GM23338 (cell line): ENCODE data around the gene ZNF446. TPM values are rescaled to one million over a fixed set of nuclear protein-coding genes. Genes with fewer than 3 reads are reported as not detected.

Source experiments
- ATAC-seq: fragments of 200-7000 bp; cut with Tn5 transposase; 3 replicates; pipeline ENCODE4 v1.9.1; 2020
- DNase-seq: peaks from one replicate; pipeline ENCODE4 v3.0.0-alpha.2; 2015; ENCODE audit warnings: low spot score
- H2AFZ ChIP-seq: fragments of 200-600 bp; sonication (generic); 2 replicates; pipeline ENCODE4 v1.8.0; 2016; ENCODE audit warnings: antibody characterized with exemption, mild to moderate bottlenecking, moderate library complexity
- H3F3A ChIP-seq: fragments of 200-600 bp; sonication (generic); replicated peaks from 2 replicates; pipeline ENCODE4 v1.8.0; 2017; ENCODE audit warnings: antibody characterized with exemption, mixed run types, low read depth
- H3K27ac ChIP-seq: fragments of 200-600 bp; sonication (generic); 2 replicates; pipeline ENCODE4 v1.6.1; 2016; ENCODE audit warnings: low read depth
- H3K27me3 ChIP-seq: fragments of 200-600 bp; sonication (generic); 2 replicates; pipeline ENCODE4 v1.8.0; 2016; ENCODE audit warnings: mild to moderate bottlenecking, mixed run types, moderate library complexity; ENCODE audit not compliant: insufficient read depth
- H3K36me3 ChIP-seq: fragments of 200-600 bp; sonication (generic); 2 replicates; pipeline ENCODE4 v1.8.0; 2016; ENCODE audit warnings: mild to moderate bottlenecking; ENCODE audit not compliant: insufficient read depth
- H3K4me1 ChIP-seq: fragments of 200-600 bp; sonication (generic); 2 replicates; pipeline ENCODE4 v1.8.0; 2016; ENCODE audit warnings: mild to moderate bottlenecking, moderate library complexity; ENCODE audit not compliant: insufficient read depth
- H3K4me2 ChIP-seq: fragments of 200-600 bp; sonication (generic); 2 replicates; pipeline ENCODE4 v1.7.1; 2017; ENCODE audit warnings: mixed run types
- H3K4me3 ChIP-seq: fragments of 200-600 bp; sonication (generic); 2 replicates; pipeline ENCODE4 v1.6.1; 2016; ENCODE audit warnings: mixed run types
- H3K79me2 ChIP-seq: fragments of 200-600 bp; sonication (generic); replicated peaks from 2 replicates; pipeline ENCODE4 v1.8.0; 2017; ENCODE audit warnings: mild to moderate bottlenecking; ENCODE audit not compliant: insufficient read depth
- H3K9me2 ChIP-seq: fragments of 200-600 bp; sonication (generic); 2 replicates; pipeline ENCODE4 v1.8.0; 2017; ENCODE audit not compliant: insufficient read depth
- H4K20me1 ChIP-seq: fragments of 200-600 bp; sonication (generic); replicated peaks from 2 replicates; pipeline ENCODE4 v1.8.0; 2017; ENCODE audit warnings: mild to moderate bottlenecking; ENCODE audit not compliant: insufficient read depth
- H3K27ac Mint-ChIP-seq: 2 replicates; pipeline ENCODE4 v1.8.0; 2020; ENCODE audit warnings: inconsistent platforms, mild to moderate bottlenecking, moderate library complexity, mixed read lengths
- H3K27me3 Mint-ChIP-seq: 3 replicates; pipeline ENCODE4 v1.8.0; 2022; ENCODE audit warnings: low read depth, mild to moderate bottlenecking, moderate library complexity, mixed read lengths, inconsistent platforms; ENCODE audit not compliant: insufficient read depth, poor library complexity
- H3K36me3 Mint-ChIP-seq: 3 replicates; pipeline ENCODE4 v1.8.0; 2021; ENCODE audit warnings: low read depth, mild to moderate bottlenecking, inconsistent platforms, moderate library complexity, mixed read lengths
- H3K4me1 Mint-ChIP-seq: 3 replicates; pipeline ENCODE4 v1.8.0; 2020; ENCODE audit warnings: mild to moderate bottlenecking, inconsistent platforms, mixed read lengths
- H3K4me3 Mint-ChIP-seq: 3 replicates; pipeline ENCODE4 v1.8.0; 2021; ENCODE audit warnings: moderate library complexity, mild to moderate bottlenecking, inconsistent platforms, mixed read lengths
- H3K9me3 Mint-ChIP-seq: 3 replicates; pipeline ENCODE4 v1.8.0; 2020; ENCODE audit warnings: moderate library complexity, mild to moderate bottlenecking, inconsistent platforms, mixed read lengths
- CREB1 ChIP-seq: fragments of 250-450 bp; sonication (Bioruptor Pico); IDR thresholded peaks from 2 replicates; pipeline ENCODE4 v1.5.0; 2020; ENCODE audit warnings: low read depth, mild to moderate bottlenecking, moderate library complexity
- NANOG ChIP-seq: IDR thresholded peaks from 2 replicates; pipeline ENCODE4 v1.6.1; 2016; ENCODE audit warnings: antibody characterized with exemption, borderline replicate concordance
- STAT1 ChIP-seq: IDR thresholded peaks from one replicate; pipeline ENCODE4 v1.6.1; 2016; ENCODE audit warnings: antibody characterized with exemption; ENCODE audit not compliant: unreplicated experiment
- ZNF331 ChIP-seq: fragments of 250-450 bp; sonication (Bioruptor Pico); IDR thresholded peaks from 2 replicates; pipeline ENCODE4 v1.5.0; 2020; ENCODE audit warnings: low read depth, mild to moderate bottlenecking, moderate library complexity
- polyA plus RNA-seq: library from polyadenylated mRNA; unstranded; fragments of >200 nt; fragmentation: Nextera tagmentation; extraction: Ambion mirVana; gene quantifications from 2 replicates; pipeline ENCODE4 v1.2.1, GENCODE V29; 2016
- total RNA-seq: library from RNA; depleted of rRNA; stranded (reverse); fragments of >200 nt; shearing (Covaris generic); gene quantifications from 2 replicates; pipeline ENCODE4 v1.2.3, GENCODE V29; 2014
- TF ChIP-seq, protein P1 (sequence below): fragments of 250-450 bp; sonication (Bioruptor Pico); IDR thresholded peaks from 2 replicates; pipeline ENCODE4 v1.5.0; 2020; ENCODE audit warnings: mild to moderate bottlenecking, moderate library complexity

The ZNF446 gene
- total and polyA plus RNA-seq, 2 experiments from 2014 or later = 2.1 to 5.6 TPM

- Mint-ChIP-seq H3K27ac (peak overlapping the region; percentile 39), H3K27me3 (peaks cover 38% of the 10 kb centered on the region)
Measured at GRCh38 chr19:58515259-58515658, 39.1 kb downstream of the ZNF446 start.

More at GRCh38 chr19:58515259-58515658, 39.1 kb downstream of the ZNF446 start:
- TF ChIP-seq CREB1 (no peak), STAT1 (no peak), NANOG (no peak), ZNF331 (CRISPR knock-in tag) (no peak)
- TF ChIP-seq, protein P1, sequence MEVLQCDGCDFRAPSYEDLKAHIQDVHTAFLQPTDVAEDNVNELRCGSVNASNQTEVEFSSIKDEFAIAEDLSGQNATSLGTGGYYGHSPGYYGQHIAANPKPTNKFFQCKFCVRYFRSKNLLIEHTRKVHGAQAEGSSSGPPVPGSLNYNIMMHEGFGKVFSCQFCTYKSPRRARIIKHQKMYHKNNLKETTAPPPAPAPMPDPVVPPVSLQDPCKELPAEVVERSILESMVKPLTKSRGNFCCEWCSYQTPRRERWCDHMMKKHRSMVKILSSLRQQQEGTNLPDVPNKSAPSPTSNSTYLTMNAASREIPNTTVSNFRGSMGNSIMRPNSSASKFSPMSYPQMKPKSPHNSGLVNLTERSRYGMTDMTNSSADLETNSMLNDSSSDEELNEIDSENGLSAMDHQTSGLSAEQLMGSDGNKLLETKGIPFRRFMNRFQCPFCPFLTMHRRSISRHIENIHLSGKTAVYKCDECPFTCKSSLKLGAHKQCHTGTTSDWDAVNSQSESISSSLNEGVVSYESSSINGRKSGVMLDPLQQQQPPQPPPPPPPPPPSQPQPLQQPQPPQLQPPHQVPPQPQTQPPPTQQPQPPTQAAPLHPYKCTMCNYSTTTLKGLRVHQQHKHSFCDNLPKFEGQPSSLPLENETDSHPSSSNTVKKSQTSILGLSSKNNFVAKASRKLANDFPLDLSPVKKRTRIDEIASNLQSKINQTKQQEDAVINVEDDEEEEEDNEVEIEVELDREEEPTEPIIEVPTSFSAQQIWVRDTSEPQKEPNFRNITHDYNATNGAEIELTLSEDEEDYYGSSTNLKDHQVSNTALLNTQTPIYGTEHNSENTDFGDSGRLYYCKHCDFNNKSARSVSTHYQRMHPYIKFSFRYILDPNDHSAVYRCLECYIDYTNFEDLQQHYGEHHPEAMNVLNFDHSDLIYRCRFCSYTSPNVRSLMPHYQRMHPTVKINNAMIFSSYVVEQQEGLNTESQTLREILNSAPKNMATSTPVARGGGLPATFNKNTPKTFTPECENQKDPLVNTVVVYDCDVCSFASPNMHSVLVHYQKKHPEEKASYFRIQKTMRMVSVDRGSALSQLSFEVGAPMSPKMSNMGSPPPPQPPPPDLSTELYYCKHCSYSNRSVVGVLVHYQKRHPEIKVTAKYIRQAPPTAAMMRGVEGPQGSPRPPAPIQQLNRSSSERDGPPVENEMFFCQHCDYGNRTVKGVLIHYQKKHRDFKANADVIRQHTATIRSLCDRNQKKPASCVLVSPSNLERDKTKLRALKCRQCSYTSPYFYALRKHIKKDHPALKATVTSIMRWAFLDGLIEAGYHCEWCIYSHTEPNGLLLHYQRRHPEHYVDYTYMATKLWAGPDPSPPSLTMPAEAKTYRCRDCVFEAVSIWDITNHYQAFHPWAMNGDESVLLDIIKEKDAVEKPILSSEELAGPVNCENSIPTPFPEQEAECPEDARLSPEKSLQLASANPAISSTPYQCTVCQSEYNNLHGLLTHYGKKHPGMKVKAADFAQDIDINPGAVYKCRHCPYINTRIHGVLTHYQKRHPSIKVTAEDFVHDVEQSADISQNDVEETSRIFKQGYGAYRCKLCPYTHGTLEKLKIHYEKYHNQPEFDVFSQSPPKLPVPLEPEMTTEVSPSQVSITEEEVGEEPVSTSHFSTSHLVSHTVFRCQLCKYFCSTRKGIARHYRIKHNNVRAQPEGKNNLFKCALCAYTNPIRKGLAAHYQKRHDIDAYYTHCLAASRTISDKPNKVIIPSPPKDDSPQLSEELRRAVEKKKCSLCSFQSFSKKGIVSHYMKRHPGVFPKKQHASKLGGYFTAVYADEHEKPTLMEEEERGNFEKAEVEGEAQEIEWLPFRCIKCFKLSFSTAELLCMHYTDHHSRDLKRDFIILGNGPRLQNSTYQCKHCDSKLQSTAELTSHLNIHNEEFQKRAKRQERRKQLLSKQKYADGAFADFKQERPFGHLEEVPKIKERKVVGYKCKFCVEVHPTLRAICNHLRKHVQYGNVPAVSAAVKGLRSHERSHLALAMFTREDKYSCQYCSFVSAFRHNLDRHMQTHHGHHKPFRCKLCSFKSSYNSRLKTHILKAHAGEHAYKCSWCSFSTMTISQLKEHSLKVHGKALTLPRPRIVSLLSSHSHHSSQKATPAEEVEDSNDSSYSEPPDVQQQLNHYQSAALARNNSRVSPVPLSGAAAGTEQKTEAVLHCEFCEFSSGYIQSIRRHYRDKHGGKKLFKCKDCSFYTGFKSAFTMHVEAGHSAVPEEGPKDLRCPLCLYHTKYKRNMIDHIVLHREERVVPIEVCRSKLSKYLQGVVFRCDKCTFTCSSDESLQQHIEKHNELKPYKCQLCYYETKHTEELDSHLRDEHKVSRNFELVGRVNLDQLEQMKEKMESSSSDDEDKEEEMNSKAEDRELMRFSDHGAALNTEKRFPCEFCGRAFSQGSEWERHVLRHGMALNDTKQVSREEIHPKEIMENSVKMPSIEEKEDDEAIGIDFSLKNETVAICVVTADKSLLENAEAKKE (CRISPR knock-in tag) = no peak
- Histone ChIP-seq H3K4me3 (no peak overlapping the region), H3K4me1 (peaks cover 24% of the 10 kb centered on the region), H4K20me1 (no peaks in the 10 kb centered on the region), H2AFZ (no peak overlapping the region), H3K27ac (no peak overlapping the region), H3K79me2 (peaks cover 11% of the 10 kb centered on the region; the same call in 1 of the 2 replicates), H3K9me2 (no peaks in the 10 kb centered on the region), H3K4me2 (no peak overlapping the region; the same call in 1 of the 2 replicates), H3K27me3 (no peaks in the 10 kb centered on the region), H3F3A (peaks cover 22% of the 10 kb centered on the region; the same call in 1 of the 2 replicates), H3K36me3 (no peaks in the 10 kb centered on the region)
- Mint-ChIP-seq H3K9me3 (no peaks in the 10 kb centered on the region; the same call in 2 of the 3 replicates), H3K4me3 (peak overlapping the region; percentile 59), H3K4me1 (peaks cover 30% of the 10 kb centered on the region), H3K36me3 (peaks cover 17% of the 10 kb centered on the region)
- DNase-seq (no peak), ATAC-seq (no peak)
